ENCODE measurements around the gene PDE6H. TPM values are rescaled to one million over a fixed set of nuclear protein-coding genes. Genes with fewer than 3 reads are reported as not detected.
A peak's percentile ranks its signal among the peaks of the same experiment; 100 is the strongest.

PDE6H gene
- total RNA-seq, 2 donors from 2014 or later = not detected

DNA sequence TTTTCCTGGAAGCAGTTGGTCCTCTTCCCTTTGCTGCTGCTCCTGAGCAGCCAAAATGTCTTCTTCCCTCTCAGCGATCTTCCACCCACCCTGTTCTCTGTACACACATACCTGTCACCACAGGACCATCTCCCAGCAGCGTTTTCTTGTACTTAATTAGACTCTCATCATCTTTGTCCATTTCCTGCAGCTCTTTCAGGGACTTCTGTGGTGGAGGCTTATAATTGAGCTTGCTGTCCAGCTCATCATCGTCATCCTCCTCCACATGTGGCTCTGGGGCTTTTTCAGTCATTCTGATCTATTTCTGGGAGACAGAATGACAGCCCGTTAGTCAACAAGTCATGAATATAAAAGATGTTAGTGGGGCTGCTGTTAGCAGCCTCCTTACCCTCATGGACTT, 22.4 kb upstream of the PDE6H start:
- Histone ChIP-seq H3K27ac (no peak overlapping the region), H3K4me3 (no peak overlapping the region), H3K4me1 (replicated peaks) (no peaks in the 10 kb centered on the region), H3K9me3 (no peaks in the 10 kb centered on the region), H3K36me3 (no peaks in the 10 kb centered on the region), H3K27me3 (replicated peaks; ENCODE audit: insufficient read depth) (no peaks in the 10 kb centered on the region)
- no peak for DNase-seq (ENCODE audit: low spot score)
- TF ChIP-seq POLR2A (IDR thresholded peaks at IDR 0.05) = no peak
- TF ChIP-seq POLR2AphosphoS5 (IDR thresholded peaks at IDR 0.05) = no peak
- TF ChIP-seq, protein P1, sequence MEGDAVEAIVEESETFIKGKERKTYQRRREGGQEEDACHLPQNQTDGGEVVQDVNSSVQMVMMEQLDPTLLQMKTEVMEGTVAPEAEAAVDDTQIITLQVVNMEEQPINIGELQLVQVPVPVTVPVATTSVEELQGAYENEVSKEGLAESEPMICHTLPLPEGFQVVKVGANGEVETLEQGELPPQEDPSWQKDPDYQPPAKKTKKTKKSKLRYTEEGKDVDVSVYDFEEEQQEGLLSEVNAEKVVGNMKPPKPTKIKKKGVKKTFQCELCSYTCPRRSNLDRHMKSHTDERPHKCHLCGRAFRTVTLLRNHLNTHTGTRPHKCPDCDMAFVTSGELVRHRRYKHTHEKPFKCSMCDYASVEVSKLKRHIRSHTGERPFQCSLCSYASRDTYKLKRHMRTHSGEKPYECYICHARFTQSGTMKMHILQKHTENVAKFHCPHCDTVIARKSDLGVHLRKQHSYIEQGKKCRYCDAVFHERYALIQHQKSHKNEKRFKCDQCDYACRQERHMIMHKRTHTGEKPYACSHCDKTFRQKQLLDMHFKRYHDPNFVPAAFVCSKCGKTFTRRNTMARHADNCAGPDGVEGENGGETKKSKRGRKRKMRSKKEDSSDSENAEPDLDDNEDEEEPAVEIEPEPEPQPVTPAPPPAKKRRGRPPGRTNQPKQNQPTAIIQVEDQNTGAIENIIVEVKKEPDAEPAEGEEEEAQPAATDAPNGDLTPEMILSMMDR (IDR thresholded peaks at IDR 0.05) = no peak
- intact Hi-C loops (cut with DNase I) = no loop called here
- WGBS = 76% methylated on average over 4 of the region's 4 CpGs

DNA sequence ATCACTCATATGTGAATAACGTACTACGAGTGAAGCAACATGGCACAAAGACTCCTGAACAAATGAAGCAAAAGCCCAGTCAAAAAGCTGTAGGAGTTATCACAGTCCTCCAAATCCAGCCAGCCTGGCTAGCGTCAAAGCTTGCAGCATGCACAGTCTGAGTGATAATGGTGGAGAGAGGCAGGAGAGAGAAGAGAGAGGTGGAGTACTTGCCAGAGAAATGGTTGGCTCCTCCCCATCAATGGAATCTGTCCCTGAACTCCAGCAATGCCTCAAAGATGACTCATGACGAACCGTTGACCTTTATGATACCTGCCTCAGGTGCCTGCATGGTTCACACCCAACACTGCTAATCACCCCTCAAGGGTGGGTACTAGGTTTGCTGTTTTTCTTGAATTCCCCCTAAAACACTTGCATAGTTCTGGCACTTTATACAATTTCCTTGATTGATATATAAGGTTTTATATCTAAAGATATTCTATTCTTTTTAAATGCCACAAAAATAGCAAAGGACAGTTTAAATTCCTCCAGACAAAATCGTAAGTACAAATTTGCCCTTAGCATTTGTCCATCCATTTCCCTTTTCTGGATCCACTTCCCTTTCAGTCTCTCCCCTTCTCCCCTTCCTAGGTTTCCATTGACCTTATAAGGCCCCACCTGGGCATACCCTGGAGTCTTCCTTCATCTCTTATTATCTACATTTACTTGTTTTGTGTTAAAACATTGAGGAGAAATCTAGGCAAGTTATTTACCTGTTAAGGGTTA, 21.7 kb upstream of the PDE6H start:
- no peaks in the 10 kb centered on the region for H3K36me3 ChIP-seq
- no peak for TF ChIP-seq POLR2A (IDR thresholded peaks at IDR 0.05)
- TF ChIP-seq, protein P1 (IDR thresholded peaks at IDR 0.05) = no peak
- no peak for TF ChIP-seq POLR2AphosphoS5 (IDR thresholded peaks at IDR 0.05)
- DNase-seq (ENCODE audit: low spot score) = no peak
- 82% methylated on average over 6 of the region's 6 CpGs for whole genome bisulfite sequencing
- no peak overlapping the region for H3K27ac ChIP-seq
- H3K4me1 ChIP-seq (replicated peaks) = no peaks in the 10 kb centered on the region
- no peak overlapping the region for H3K4me3 ChIP-seq
- no peaks in the 10 kb centered on the region for H3K9me3 ChIP-seq
- intact Hi-C loops (cut with DNase I) = no loop called here
- H3K27me3 ChIP-seq (replicated peaks; ENCODE audit: insufficient read depth) = no peaks in the 10 kb centered on the region

DNA sequence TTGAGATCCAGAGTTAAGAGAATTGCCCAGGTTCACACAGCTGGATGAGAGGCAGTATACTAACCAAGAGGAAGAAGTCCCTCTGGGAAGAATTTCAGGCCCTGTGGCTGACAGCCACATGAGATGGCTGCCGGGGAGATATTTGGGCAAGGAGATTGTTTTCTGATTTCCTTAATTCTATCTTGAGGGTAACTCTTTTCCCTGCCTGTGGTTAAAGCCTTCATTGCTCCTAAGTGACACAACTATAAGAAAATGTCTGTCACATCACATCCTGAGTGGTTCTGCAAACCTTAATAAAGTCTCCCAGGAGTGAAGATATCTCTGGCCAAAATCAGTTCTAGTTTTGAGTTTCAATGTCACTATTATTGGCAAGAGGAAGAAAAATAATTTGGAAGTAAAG, 21.0 kb upstream of the PDE6H start:
- H3K36me3 ChIP-seq = no peaks in the 10 kb centered on the region
- DNase-seq (ENCODE audit: low spot score) = no peak
- no peaks in the 10 kb centered on the region for H3K27me3 ChIP-seq (replicated peaks; ENCODE audit: insufficient read depth)
- peak overlapping the region in 1 of 2 donors; percentile 51 for H3K27ac ChIP-seq
- no peaks in the 10 kb centered on the region for H3K4me1 ChIP-seq (replicated peaks)
- intact Hi-C loops (cut with DNase I) = no loop called here
- H3K4me3 ChIP-seq = no peak overlapping the region
- no peaks in the 10 kb centered on the region for H3K9me3 ChIP-seq
- TF ChIP-seq POLR2A (IDR thresholded peaks at IDR 0.05) = no peak
- TF ChIP-seq, protein P1 (IDR thresholded peaks at IDR 0.05) = no peak
- TF ChIP-seq POLR2AphosphoS5 (IDR thresholded peaks at IDR 0.05) = no peak
- 68% methylated on average over 1 of the region's 1 CpG for WGBS

DNA sequence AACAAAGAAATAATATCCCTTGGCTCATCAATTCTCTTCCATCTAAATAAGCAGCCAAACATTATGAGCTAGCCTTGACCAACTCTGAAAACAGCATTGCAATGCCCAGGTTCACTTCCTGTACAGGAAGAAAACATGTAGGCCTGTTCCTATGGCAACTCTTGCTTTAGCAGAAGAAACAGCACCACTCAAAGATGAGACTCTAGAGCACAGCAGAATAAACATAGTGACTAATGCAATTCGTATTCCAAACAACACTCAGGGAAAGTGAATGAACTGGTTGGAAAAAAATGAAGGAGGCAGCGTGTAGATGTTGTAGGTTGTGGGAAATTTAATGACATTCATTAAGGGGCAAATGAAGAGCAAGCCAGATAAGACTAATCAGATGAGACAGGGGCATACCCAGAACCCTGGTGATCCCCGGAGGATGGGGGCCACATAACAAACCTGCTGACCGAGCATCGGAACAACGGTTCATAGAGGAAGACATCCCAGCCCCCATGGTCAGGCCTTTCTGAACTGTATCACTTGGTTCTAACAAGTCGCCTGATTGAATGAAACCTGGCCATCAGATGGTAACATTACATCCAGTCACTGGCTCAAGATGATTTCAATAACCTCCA, 20.4 kb upstream of the PDE6H start:
- H3K36me3 ChIP-seq = no peaks in the 10 kb centered on the region
- peak overlapping the region in 1 of 2 donors; percentile 34 for H3K27ac ChIP-seq
- intact Hi-C loops (cut with DNase I) = no loop called here

More for the DNA sequence above, 20.4 kb upstream of the PDE6H start:
- 60% methylated on average over 7 of the region's 7 CpGs for WGBS
- TF ChIP-seq, protein P1 (IDR thresholded peaks at IDR 0.05) = no peak
- no peak for TF ChIP-seq POLR2A (IDR thresholded peaks at IDR 0.05)
- TF ChIP-seq POLR2AphosphoS5 (IDR thresholded peaks at IDR 0.05) = no peak
- Histone ChIP-seq H3K27me3 (replicated peaks; ENCODE audit: insufficient read depth) (no peaks in the 10 kb centered on the region), H3K4me3 (no peak overlapping the region), H3K4me1 (replicated peaks) (no peaks in the 10 kb centered on the region), H3K9me3 (no peaks in the 10 kb centered on the region)
- DNase-seq (ENCODE audit: low spot score) = no peak

Data from prostate gland (tissue), 2 donors.